Epithelial cell of proximal tubule (primary cell): ENCODE results near the gene CPXM2. TPM values are rescaled to one million over a fixed set of nuclear protein-coding genes. Genes with fewer than 3 reads are reported as not detected.

Source experiments
- DNase-seq: peaks from one replicate; pipeline ENCODE4 v3.0.0-alpha.2; 2011; ENCODE audit warnings: low read depth
- H3K4me3 ChIP-seq: 2 replicates; pipeline ENCODE4 v1.5.1; 2011; ENCODE audit warnings: low read depth, mild to moderate bottlenecking, low read length
- total RNA-seq: library from RNA; depleted of rRNA; stranded (reverse); fragments of >200 nt; gene quantifications from 2 replicates; pipeline ENCODE4 v1.2.3, GENCODE V29; 2015
- TF ChIP-seq, protein P1 (sequence below): conservative IDR thresholded peaks from 2 replicates; pipeline ENCODE4 v1.5.1; 2012; ENCODE audit warnings: low read depth, mild to moderate bottlenecking, low read length

Gene CPXM2
- total RNA-seq, 1 donor from 2014 or later = 1.9 TPM

DNA sequence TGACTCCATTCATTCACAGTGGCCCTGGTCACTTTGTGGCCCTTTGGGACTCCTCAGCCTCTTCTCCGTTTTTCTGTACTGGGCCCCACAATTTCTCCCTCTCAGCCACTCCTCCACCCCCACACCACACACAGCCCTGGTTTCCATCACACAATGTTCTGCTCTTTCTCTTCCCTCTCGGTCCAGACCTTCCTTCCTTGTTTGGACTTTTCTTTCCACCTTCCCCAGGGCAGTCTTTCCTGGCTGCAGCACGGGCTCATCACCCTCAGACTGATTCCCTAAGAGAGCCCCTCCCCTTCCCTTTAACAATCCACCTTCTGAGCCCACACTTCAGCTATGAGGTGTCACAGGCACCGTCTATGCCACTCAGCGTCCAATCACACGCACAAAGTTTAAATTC is 25.7 kb downstream of the CPXM2 start:
- no peak overlapping the region for H3K4me3 ChIP-seq
- TF ChIP-seq, protein P1, sequence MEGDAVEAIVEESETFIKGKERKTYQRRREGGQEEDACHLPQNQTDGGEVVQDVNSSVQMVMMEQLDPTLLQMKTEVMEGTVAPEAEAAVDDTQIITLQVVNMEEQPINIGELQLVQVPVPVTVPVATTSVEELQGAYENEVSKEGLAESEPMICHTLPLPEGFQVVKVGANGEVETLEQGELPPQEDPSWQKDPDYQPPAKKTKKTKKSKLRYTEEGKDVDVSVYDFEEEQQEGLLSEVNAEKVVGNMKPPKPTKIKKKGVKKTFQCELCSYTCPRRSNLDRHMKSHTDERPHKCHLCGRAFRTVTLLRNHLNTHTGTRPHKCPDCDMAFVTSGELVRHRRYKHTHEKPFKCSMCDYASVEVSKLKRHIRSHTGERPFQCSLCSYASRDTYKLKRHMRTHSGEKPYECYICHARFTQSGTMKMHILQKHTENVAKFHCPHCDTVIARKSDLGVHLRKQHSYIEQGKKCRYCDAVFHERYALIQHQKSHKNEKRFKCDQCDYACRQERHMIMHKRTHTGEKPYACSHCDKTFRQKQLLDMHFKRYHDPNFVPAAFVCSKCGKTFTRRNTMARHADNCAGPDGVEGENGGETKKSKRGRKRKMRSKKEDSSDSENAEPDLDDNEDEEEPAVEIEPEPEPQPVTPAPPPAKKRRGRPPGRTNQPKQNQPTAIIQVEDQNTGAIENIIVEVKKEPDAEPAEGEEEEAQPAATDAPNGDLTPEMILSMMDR = no peak
- DNase-seq = no peak

DNA sequence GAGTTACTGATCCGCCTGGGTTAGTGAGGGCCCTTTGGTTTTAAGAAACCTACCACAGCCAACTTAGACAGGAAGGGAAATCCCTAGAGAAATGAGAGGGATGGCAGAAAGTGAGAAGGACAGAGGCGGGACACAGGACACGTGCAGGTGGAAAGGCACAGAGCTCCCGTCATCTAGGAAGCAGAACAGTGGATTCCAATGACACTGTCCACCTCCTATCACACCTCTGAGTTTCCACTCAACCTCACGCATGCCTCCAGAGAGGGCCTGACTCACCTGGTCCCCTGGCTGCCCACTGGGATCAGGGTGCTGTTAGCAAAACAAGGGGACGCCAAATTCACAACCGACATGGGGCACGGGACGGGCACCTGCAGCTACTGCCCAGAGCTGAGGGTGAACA is 26.3 kb downstream of the CPXM2 start:
- no peak overlapping the region for H3K4me3 ChIP-seq
- no peak for DNase-seq
- TF ChIP-seq, protein P1 = no peak

DNA sequence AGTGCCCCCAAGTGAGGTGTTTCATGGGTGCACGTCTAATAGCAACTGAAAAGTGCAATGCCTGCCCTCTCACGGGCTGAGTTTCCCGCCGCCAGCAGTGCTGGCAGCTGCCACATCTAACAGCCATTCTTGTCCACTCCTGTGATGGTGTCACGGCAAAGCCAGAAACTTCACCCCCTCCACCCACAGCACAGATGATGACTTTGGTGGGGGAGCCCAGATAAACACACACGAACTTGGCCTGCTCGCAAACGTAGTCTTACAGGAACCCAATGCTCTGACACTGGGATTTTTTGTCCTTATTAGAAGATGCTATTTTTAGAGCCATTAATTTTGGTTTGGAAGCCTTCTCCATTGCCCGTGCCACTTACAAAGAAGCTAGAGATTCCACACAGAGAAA is 26.7 kb downstream of the CPXM2 start:
- TF ChIP-seq, protein P1 = no peak
- no peak overlapping the region for H3K4me3 ChIP-seq
- DNase-seq = no peak

DNA sequence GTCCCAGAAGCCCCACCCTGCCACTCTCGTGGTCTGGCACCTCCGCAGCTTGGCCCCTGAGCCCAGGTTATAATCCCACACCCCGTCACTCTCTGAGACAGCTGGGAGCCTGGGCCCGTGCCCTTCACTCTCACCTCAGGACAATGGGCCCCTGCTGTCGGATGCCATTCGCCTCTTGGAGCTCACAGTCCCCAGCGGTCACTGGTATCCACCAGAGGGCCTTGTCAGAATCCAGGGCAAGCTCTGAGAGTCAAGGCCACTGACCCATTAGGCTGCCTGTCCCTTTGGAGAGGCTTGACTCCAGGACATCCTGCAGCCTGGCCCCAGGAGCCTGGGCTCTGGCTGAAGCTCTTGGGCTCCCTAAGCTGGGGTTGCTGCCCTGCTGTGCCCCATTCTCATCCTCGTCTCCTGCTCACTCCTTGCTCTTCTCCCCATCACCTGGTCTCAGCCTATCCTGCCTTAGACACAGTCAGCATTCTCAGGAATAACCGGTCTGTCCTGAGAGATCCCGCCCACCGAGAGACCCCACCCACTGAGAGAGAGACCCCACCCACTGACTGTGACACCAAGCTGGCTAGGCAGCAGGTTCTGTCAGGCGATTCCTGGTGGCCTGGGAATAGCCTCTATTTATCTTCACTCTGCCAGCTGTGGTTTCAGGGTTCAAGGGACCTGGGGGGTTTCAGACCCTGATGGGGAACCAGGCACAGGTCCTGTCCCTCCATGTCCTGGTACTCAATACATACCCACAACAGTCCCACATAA is 27.7 kb downstream of the CPXM2 start:
- TF ChIP-seq, protein P1 = no peak
- H3K4me3 ChIP-seq = no peak overlapping the region
- DNase-seq = no peak

DNA sequence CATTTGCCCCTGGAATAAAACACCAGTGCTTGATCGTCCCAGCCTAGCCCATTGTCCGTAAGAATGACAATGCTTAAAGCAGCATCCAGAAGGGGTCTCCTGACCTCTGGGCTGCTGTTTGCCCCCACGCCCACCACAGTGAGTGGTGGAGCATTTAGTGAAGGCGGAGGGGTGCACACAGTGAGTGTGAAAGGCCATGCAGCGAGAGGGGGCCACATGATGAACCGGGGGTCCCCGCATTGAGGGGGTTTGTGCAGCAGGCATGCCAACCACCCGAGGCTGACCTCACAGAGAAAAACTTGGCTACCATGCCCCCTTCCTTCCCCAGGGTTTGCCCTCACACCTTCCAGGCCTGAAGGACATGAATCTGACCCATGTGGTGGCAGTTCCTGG is 28.4 kb downstream of the CPXM2 start:
- TF ChIP-seq, protein P1 = no peak
- DNase-seq = no peak
- no peak overlapping the region for H3K4me3 ChIP-seq

DNA sequence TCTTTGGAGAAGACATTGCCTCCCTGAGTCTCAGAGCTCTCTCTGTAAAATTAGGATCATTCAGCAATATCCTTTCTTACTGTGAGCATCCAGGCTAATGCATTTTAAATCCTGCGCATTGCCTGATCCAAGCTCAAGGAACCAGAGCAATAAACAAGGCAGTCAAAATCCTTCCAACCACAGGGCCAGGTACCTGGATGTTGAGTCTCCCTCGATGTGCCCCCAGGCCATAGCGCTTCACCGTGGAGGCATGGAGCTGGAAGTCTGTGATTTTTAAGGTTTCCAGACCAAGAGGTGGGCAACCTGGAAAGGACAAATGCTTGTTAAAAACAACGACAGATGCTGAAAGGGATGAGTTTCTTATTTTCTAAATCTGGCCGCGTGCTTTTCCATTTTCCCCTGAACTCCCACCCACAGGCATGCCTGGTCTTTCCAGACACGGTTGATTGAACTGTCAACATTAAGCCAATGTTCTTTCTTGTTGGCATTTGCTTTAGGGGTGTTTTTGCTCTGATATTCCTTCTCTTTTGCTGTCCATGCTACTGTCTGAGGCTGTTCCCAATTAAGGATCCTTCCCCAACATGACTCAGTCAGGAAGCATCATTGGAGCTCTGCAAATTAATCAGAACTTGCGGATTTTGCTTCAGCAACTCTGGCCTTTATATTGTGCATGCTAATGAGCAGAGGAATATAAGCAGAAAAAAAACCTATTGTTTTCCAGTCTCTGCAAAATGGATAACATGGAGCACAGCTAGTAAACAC is 29.0 kb downstream of the CPXM2 start:
- DNase-seq = no peak
- TF ChIP-seq, protein P1 = no peak
- no peak overlapping the region for H3K4me3 ChIP-seq
